GM19395 (cell line): ENCODE measurements around the gene DDIT4.
"Not testable (repeated sequence)": the region's sequence is repeated elsewhere in the genome, so short reads cannot be mapped to it uniquely, and the experiment has no call there.

Source experiments
- ATAC-seq: cut with Tn5 transposase; IDR thresholded peaks from one replicate; pipeline ENCODE4 v1.9.1; 2021; ENCODE audit warnings: mild to moderate bottlenecking, moderate library complexity; ENCODE audit not compliant: unreplicated experiment

DDIT4 gene, protein sequence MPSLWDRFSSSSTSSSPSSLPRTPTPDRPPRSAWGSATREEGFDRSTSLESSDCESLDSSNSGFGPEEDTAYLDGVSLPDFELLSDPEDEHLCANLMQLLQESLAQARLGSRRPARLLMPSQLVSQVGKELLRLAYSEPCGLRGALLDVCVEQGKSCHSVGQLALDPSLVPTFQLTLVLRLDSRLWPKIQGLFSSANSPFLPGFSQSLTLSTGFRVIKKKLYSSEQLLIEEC

GRCh38 chr10:72273410-72274212 is at the start of gene DDIT4:
DDIT4 (plus strand) TSS chr10:72273924; CDS start chr10:72274217, 293 bp downstream.
- peak; percentile 79 for ATAC-seq

DNA sequence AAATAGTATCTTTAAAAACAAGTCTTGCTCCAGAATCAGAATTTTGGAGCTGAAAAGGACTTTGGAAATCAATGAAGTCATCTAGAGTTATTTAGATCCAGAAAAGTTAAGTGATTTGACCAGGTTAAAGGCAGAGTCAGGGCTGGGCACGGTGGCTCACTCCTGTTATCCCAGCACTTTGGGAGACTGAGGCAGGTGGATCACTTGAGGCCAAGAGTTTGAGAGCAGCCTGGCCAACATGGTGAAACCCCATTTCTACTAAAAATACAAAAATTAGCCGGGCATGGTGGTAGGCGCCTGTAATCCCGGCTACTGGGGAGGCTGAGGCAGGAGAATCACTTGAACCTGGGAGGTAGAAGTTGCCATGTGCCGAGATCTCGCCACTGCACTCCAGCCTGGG is 49.5 kb upstream of the DDIT4 start:
- ATAC-seq: not testable (repeated sequence)

DNA sequence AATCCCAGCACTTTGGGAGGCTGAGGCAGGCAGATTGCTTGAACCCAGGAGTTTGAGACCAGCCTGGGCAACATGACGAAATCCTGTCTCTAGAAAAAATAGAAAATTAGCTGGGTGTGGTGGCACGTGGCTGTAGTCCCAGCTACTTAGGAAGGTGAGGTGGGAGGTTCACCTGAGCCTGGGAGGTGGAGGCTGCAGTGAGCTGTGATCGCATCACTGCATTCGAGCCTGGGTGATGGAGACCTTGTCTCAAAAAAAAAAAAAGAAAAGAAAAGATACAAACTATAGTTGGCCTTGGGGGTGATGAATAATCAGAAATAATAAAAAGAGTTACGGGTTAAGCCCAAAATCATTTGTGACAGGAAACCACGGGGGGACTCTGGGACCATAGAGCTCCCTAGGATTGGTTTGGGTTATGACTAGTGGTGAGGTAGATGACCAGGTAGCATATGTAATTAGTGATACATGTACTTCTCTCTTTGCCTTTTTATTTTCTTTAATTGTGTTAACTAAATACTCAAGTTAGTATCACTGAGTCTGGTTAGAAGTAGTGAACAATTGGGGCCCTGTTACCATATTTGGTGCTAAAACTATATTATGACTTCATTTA is 47.2 kb upstream of the DDIT4 start:
- ATAC-seq: no peak

- no peak for ATAC-seq
Measured at GRCh38 chr10:72227826-72228225, 45.9 kb upstream of the DDIT4 start.

DNA sequence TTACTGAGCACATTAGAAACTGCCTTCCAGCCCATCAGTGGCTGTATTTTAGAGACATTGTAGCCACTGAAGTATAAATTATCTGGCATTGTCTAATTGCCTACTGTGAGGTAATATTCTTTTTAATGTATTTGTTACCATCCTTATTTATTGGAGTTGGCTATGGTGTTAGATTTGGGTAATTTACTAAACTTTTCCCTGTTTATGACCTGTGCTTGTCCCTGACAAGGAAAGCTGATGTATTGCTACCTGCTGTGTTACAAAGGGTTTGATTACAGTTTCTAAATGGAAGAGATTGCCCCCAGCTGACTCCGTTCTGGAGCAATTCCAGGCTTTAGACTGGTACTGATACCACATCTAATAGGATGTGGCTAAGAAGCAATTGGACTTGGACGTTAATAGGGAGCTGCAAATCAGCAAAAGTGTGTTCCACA is 45.4 kb upstream of the DDIT4 start:
- no peak for ATAC-seq

GRCh38 chr10:72229261-72230251 is 44.2 kb upstream of the DDIT4 start:
- ATAC-seq: no peak

- no peak for ATAC-seq
Measured at GRCh38 chr10:72233621-72234020, 40.1 kb upstream of the DDIT4 start.

DNA sequence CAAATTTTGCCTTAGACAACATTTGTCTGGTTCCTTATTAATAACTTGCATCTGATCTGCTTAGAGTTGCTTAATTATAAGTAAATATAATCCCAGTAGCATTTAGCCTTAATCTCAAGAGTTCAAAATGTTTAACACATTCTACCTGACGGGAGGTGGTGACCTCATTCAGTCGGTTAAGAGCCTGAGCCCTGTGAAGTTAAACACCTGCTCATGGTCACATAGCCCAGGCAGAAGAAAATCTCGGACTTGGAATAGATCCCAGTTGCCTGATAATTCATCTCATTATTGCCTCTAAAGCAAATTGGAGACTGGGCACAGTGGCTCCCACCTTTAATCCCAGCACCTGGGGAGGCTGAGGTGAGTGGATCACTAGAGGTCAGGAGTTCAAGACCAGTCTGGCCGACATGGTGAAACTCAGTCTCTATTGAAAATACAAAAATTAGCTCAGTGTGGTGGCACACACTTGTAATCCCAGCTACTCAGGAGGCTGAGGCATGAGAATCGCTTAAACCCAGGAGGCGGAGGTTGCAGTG is 39.1 kb upstream of the DDIT4 start:
- no peak for ATAC-seq

- no peak for ATAC-seq
Measured at GRCh38 chr10:72235544-72236279, 38.0 kb upstream of the DDIT4 start.

- no peak for ATAC-seq
Measured at GRCh38 chr10:72238392-72239175, 35.1 kb upstream of the DDIT4 start.

- no peak for ATAC-seq
Measured at GRCh38 chr10:72239409-72239808, 34.3 kb upstream of the DDIT4 start.

- no peak for ATAC-seq
Measured at GRCh38 chr10:72240371-72240770, 33.4 kb upstream of the DDIT4 start.

- ATAC-seq: no peak
Measured at GRCh38 chr10:72241691-72242252, 32.0 kb upstream of the DDIT4 start.

- no peak for ATAC-seq
Measured at GRCh38 chr10:72242675-72243074, 31.0 kb upstream of the DDIT4 start.

DNA sequence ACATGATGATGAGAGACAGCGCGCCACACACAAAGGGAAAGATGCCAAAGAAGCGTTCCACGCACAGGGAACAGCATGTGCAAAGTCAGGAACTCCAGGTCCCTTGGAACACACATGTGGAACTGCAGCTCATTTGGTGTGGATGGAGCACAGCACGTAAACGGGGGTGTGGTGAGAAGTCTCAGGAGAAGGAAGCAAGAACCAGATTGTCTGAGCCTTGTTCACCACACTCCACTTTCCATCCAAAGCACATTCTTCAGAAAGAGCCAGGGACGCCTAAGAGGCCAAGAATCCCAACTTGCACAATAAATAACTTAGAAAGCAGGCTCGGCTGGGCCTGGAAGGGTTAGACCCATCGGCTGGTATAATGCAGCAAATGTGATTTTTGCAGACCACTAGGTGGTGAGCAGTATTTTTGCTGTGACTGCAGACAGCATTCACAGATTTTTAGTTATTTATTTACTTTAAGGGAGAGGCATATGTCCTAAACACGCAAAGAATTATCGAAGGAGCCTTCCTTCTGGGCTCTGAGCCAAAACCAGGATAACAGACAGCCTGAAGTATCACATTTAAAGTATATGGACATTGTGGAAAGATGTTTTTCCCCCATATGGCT is 29.8 kb upstream of the DDIT4 start:
- no peak for ATAC-seq

GRCh38 chr10:72244573-72245038 is 29.1 kb upstream of the DDIT4 start:
- no peak for ATAC-seq

DNA sequence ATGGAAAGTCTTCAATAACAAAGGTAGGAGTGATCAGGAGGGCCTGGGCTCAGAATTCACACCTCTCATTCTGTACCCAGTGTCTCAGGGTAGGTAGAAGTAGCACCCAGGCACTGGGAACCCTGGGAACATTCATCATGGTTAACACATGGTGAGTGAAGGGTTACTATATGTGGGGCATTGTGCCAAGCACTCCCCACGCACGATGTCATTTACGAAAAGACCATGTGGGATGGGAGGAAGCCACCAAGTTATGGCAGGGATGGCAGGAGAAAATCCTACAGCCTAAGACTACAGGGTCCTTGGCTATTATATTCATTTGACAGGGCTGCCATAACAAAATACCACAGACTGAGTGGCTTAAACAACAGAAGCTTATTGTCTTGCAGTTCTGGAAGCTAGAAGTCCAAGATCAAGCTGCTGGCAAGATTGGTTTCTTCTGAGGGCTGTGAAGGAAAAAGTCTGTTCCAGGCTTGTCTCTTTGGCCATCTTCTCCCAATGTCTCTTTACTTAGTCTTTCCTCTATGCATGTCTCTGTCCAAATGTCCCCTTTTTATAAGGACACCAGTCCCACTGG is 27.7 kb upstream of the DDIT4 start:
- ATAC-seq: no peak
